HG03520 (cell line): ENCODE measurements around the gene SLC7A4.
"Not testable (repeated sequence)": the region's sequence is repeated elsewhere in the genome, so short reads cannot be mapped to it uniquely, and the experiment has no call there.

Experiments used
- ATAC-seq: cut with Tn5 transposase; IDR thresholded peaks from one replicate; pipeline ENCODE4 v1.9.1; 2021; ENCODE audit warnings: mild to moderate bottlenecking, moderate library complexity; ENCODE audit not compliant: unreplicated experiment

The SLC7A4 gene

DNA sequence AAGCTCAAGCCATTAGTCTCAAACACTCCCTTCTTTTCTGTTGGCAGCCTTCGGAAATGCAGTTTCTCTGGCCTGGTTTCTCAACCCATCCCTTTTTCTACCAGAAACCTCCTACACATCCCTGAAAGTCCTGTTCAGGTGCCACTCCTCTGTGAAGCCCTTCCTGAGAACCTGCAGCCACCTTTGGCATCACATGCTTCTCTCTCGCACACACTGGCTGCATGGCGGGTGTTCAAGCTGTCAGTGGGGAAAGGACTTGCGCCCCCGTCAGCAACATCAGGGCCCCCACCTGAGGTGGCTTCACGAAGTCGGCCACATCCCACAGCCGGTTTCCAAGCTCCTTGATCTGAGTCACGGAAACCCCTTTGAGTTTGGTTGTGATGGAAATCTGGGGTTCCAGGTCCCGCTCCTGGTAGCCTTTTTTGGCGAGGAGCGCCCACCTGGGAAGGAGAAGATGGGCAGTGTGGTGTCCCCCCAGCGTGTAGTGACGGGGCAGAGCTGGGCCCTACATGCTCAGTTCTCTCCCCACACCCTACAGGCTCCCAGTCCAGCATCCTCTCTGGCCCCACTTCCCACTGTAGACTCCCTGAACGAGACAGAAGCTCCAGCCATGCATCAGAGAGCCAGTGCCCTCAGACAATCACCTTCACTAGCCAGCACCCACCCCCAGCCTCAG lies 11.6 kb upstream of the SLC7A4 start:
- no peak for ATAC-seq

DNA sequence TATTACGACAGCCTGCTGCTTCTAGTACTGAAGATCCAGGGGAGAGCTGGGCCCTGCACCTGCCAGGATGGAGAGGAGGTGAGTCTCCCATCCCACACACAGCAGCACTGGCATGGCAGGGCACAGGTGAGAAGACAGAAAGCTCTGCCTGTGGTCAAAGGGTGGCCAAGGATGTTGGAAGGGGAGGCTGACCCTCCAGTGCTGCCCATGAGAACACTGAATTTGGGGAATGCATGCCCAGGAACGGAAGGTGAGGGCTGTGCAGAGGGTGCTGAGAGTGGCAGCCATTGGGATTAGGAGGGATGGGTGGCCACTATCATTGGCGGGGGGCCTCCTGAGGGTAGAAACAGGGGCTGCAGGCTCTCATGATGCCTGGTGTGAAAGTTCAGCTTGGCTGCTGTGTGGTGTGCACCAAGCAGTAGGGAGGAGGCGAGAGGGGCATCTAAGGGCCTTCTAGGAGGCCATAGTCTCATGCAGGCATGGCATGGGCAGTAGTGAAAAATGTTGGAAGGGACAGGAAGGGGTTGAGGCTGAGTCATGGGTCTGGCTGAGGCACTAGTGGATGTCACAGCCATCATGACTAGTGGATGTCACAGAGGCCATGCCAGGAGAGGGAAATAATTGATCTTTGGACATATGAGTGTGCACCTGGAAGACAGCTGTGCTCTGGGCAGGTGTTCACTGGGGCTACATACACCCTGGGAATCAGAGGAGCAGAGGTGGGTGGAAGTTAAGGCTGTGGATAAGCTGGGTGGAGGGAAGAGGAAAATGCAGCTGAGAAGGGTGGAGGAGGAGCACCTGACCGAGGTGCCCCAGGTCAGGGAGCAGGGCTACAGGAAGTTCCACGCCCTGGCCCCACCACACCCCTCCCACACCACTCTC lies 10.9 kb upstream of the SLC7A4 start:
- no peak for ATAC-seq

DNA sequence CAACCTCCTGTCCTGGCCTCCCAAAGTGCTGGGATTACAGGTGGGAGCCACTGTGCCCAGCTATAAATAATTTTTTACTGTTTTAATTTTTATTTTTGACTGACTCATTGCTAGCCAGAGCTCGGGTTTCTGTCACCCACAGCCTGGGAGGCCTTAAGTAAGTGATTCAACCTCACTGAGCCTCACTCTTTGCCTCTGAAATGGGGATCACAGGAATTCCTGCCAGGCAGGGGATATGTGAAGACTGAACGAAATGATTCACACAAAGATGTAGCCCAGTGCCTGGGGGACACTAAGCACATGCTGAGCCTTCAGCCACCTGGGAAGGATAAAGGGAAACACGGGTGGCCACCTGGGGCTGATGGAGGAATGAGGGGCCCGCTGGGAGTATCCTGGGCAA lies 9.6 kb upstream of the SLC7A4 start:
- ATAC-seq: no peak

DNA sequence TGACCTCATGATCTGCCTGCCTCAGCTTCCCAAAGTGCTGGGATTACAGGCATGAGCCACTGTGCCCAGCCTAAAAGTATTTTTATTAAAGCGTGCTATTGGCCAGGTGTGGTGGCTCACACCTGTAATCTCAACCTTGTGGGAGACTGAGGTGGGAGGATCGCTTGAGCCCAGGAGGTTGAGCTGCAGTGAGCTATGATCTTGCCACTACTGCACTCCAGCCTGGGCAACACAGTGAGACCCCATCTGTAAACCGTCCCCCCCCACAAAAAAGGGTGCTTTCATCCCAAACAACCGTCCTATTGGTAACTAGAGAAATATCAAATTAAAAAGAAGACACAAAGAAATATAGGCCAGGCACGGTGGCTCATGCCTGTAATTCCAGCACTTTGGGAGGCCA lies 6.8 kb upstream of the SLC7A4 start:
- ATAC-seq: not testable (repeated sequence)

GRCh38 chr22:21038405-21038804 lies 6.0 kb upstream of the SLC7A4 start:
- ATAC-seq: no peak

GRCh38 chr22:21034989-21035388 lies 2.6 kb upstream of the SLC7A4 start:
- no peak for ATAC-seq

GRCh38 chr22:21033895-21034294 lies 1.5 kb upstream of the SLC7A4 start:
- no peak for ATAC-seq

DNA sequence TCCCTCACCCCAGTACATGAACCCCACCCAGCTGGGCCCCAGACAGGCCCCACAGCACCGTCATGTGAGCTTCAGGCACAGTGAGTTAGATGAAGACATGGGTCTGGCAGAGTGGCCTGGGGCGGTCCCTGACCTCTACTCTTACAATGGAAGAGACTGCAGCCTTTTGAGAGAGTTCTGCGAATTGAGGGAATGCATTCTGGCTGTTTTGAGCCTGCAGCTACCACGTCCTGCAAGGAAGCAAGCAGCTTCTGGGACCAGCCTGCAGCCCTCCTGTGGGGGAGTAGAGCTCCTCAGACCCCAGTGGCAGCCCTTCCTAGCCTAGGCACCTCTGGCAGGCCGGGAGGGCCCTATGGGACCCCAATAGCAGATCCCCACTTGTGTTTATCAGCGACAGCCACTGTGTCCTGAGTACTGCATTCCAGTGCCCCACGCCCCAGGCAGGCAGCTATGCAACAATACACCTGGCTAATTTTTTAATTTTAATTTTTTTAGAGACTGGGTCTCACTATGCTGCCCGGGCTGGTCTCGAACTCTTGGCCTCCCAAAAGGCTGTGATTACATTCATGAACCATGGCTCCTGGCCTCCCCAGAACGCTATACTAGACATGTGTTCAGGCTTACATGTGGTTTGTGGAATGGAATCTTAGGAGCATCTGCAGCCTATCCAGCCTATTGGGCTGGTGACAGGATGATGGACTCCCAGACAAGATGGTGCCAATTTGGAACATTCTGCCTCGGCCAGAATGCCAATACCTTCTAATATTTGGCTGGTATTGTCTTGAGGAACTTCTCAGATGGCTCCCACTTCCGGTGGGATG lies 717 bp upstream of the SLC7A4 start:
- ATAC-seq: no peak

DNA sequence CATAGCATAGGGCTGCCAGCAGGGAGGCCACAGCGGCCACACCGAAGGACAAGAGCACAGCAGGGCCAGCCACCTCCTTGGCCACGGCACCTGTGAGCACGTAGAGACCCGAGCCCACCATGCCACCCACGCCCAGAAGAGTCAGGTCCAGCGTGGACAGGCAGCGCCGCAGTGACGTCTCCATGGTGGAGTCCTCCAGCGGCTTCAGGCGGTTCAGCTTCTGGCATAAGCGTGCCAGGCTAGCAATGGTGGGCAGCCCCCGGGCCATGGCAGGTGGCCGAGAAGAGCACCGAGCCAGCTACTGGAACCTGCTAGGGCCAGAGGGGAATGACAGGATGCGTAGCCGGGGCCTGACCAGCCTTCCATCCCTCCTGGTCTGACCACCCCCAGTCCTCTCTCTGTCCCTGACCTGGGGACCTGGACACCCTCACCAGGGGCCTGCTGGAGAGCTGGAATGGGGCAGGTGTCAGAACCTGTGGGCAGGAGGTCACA lies 770 bp downstream of the SLC7A4 start:
- no peak for ATAC-seq

- no peak for ATAC-seq
These were observed 1.5 kb downstream of the SLC7A4 start for GRCh38 chr22:21030621-21031544.

DNA sequence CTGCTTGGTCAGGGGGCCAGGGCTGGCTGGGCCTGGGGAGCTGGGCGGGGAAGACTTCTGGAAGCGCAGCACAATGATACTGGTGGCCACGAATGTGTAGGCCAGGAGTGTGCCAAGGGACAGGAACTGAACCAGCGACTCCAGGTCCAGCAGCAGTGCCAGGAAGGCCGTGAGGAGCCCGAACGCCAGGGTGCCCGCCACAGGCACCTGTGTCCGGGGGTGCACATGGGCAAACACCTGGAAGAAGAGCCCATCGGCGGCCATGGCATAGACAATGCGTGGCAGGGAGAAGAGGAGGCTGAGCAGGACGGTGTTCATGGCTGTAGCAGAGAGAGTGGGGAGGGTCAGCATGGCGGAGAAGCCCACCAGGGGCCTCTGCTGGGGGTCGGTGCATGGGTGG lies 2.3 kb downstream of the SLC7A4 start:
- no peak for ATAC-seq

DNA sequence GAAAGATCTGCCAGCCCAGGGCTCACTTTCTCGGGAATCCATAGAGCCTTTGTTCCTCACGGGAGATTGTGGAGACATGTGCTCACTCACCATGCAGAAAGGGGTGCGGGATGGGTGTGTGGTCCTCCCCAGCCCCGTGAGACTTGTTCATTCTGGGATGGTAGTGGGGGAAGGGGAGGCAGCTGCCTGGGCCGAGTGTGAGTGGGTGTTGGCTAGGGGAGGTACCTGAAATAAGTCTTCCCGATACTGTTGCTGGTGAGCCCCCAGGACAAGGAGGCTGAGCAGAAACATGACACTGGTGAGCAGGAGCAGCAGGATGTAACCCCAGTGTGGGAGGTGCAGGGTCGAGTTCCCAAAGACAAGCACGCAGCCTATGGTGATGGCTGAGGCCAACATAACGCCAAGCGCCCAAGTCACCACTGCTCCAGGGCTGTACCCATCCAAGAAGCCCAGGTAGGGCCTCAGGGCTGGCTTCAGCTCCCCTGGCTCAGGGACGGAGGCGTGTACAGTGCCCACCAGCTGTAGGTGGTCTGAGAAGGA lies 2.8 kb downstream of the SLC7A4 start:
- ATAC-seq: no peak

DNA sequence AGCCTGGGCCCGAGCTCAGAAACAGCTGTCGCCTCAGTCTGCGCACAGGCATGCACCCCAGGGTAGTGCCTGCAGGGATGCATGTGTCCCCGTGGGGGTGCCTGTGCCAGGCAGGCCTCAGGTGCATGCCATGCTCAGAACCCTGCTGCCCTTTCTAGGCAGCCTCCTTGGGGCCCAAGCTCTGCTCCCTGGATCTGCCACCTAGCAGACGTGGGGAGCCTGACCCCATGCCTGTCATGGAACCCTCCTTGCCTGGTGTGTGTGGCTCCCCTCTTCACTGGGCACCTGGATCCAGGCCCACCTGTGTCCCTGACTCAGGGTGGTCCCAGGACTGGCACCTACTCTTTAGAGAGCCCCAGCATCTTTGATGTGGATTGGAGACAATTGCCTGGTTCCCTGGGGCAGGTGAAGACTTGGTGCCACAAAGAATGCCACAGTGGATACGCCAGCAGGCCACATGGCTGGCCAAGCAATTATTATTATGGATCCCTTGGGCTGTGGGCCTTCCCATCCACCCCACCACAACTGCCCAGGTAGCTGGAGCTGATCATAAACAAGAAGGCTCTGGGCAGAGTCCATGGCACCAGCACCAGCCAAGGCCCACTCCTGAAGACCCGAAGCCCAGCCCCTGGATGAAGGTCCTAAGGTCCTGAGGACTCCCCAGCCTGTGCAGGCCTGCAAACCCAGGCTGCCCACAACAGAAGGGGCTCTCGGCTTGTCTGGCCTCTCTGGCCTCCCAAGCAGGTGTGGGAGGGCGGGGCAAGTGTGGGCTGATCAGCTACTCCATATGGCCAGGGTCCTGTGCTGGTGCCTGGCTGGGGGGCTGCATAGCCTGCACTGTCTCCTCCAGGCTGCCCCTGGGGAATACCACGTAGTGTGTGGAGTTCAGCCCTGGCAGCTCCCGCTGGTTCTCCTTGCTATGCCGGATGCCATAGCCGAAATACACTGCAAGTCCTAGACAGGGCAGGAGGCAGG lies 3.8 kb downstream of the SLC7A4 start:
- no peak for ATAC-seq

GRCh38 chr22:21026783-21027692 lies 5.3 kb downstream of the SLC7A4 start:
- no peak for ATAC-seq

DNA sequence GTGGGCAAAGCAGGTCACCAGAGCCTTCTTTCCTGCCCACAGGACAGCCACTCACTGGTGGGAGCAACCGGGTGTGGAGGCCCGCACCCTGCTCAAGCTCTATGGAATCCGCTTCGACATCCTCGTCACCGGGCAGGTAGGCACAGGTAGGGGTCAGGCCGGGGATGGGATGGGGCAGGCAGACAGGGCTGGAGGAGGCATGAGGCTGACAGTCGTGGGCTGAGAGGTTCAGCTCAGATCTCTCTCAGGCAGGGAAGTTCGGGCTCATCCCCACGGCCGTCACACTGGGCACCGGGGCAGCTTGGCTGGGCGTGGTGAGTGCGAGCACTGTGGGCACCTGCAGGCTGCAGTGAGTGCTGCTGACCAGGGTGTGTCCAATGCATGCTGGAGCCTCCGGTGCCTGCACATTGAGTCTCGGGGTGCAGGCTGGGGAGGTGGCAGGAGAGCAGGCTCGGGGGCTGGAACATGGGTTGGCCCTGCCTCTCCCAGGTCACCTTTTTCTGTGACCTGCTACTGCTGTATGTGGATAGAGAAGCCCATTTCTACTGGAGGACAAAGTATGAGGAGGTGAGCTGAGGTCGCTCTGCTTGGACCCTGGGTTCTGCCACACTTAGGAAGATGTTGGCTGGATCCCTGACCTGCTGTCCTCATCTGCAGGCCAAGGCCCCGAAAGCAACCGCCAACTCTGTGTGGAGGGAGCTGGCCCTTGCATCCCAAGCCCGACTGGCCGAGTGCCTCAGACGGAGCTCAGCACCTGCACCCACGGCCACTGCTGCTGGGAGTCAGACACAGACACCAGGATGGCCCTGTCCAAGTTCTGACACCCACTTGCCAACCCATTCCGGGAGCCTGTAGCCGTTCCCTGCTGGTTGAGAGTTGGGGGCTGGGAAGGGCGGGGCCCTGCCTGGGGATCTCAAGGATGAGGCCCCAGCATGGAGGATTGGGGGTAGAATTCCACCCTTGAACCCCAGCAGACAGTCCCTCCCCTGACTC lies 6.3 kb downstream of the SLC7A4 start:
- ATAC-seq: no peak

GRCh38 chr22:21025266-21025665 lies 7.1 kb downstream of the SLC7A4 start:
- no peak for ATAC-seq
